PC-3 (cell line): Measurements from ENCODE around the gene SPAG6. TPM values are rescaled to one million over a fixed set of nuclear protein-coding genes. Genes with fewer than 3 reads are reported as not detected.

Experiments
- ATAC-seq: fragments of 200-7000 bp; cut with Tn5 transposase; 2 replicates; pipeline ENCODE4 v1.9.1; 2020; ENCODE audit warnings: mild to moderate bottlenecking, moderate library complexity
- BruUV-seq: library from RNA; stranded (reverse); fragments of 400-500 nt; replicated peaks from 2 replicates; lab custom pipeline; 2021; lab: Mats Ljungman, UMichigan
- CTCF ChIA-PET: fragments of 300-600 bp; sonication (Branson Sonifier 250); formaldehyde crosslinking; loops from one replicate; lab custom pipeline; 2022; ENCODE audit warnings: antibody characterized with exemption; lab: Charles Lee
- POLR2A ChIA-PET: fragments of 300-600 bp; sonication (Branson Sonifier 250); formaldehyde crosslinking; loops from one replicate; lab custom pipeline; 2022; ENCODE audit warnings: antibody characterized with exemption; ENCODE audit not compliant: unreplicated experiment; lab: Charles Lee
- DNase-seq: peaks from one replicate; pipeline ENCODE4 v3.0.0-alpha.2; 2015
- H2AFZ ChIP-seq: fragments of 300-600 bp; sonication (generic); 2 replicates; pipeline ENCODE4 v1.6.0; 2016; ENCODE audit warnings: antibody characterized with exemption, low read length
- H3F3A ChIP-seq: fragments of 300-600 bp; sonication (generic); one replicate; pipeline ENCODE4 v1.6.0; 2017; ENCODE audit warnings: antibody characterized with exemption, low read length, control low read depth, mild to moderate bottlenecking; ENCODE audit not compliant: unreplicated experiment
- H3K27ac ChIP-seq: fragments of 300-600 bp; sonication (generic); 2 replicates; pipeline ENCODE4 v1.5.1; 2016; ENCODE audit warnings: mild to moderate bottlenecking, low read length
- H3K27me3 ChIP-seq: fragments of 300-600 bp; sonication (generic); 2 replicates; pipeline ENCODE4 v1.6.1; 2016; ENCODE audit warnings: low read length, mixed read lengths
- H3K36me3 ChIP-seq: fragments of 300-600 bp; sonication (generic); 2 replicates; pipeline ENCODE4 v1.6.1; 2016; ENCODE audit warnings: low read depth, mixed run types, low read length, mixed read lengths
- H3K4me1 ChIP-seq: fragments of 300-600 bp; sonication (generic); 2 replicates; pipeline ENCODE4 v1.5.1; 2016; ENCODE audit warnings: low read length; ENCODE audit not compliant: insufficient read depth
- H3K4me2 ChIP-seq: fragments of 300-600 bp; sonication (generic); 2 replicates; pipeline ENCODE4 v1.6.0; 2016; ENCODE audit warnings: low read length
- H3K4me3 ChIP-seq: fragments of 300-600 bp; sonication (generic); 2 replicates; pipeline ENCODE4 v1.5.1; 2016; ENCODE audit warnings: mild to moderate bottlenecking, low read length, mixed read lengths
- H3K79me2 ChIP-seq: fragments of 300-600 bp; sonication (generic); 2 replicates; pipeline ENCODE4 v1.6.1; 2017; ENCODE audit warnings: low read length, mixed read lengths
- H3K9ac ChIP-seq: fragments of 300-600 bp; sonication (generic); 2 replicates; pipeline ENCODE4 v1.6.0; 2016; ENCODE audit warnings: mild to moderate bottlenecking, low read length
- H3K9me2 ChIP-seq: fragments of 300-600 bp; sonication (generic); replicated peaks from 2 replicates; pipeline ENCODE4 v1.6.1; 2016; ENCODE audit warnings: mixed run types, low read length, mixed read lengths
- H3K9me3 ChIP-seq: fragments of 300-600 bp; sonication (generic); 2 replicates; pipeline ENCODE4 v1.6.1; 2016; ENCODE audit warnings: low read length, mixed read lengths
- H4K20me1 ChIP-seq: fragments of 300-600 bp; sonication (generic); 2 replicates; pipeline ENCODE4 v1.6.1; 2016; ENCODE audit warnings: low read length, mixed read lengths
- CTCF ChIP-seq: fragments of 300-600 bp; sonication (generic); conservative IDR thresholded peaks from 2 replicates; pipeline ENCODE4 v1.5.1; 2017; ENCODE audit warnings: antibody characterized with exemption, low read depth, mild to moderate bottlenecking, low read length
- EZH2 ChIP-seq: fragments of 300-600 bp; sonication (generic); IDR thresholded peaks from one replicate; pipeline ENCODE4 v1.6.1; 2017; ENCODE audit warnings: antibody characterized with exemption, mild to moderate bottlenecking, low read length; ENCODE audit not compliant: unreplicated experiment
- EZH2phosphoT487 ChIP-seq: fragments of 300-600 bp; sonication (generic); IDR thresholded peaks from 2 replicates; pipeline ENCODE4 v1.6.1; 2018; ENCODE audit warnings: mild to moderate bottlenecking, antibody characterized with exemption, low read length, borderline replicate concordance
- intact Hi-C: fragments of 100-400 bp; cut with micrococcal nuclease; formaldehyde crosslinking; loops from 2 replicates; pipeline ENCODE4 v1.9.0; 2023
- total RNA-seq: library from RNA; depleted of rRNA; stranded (reverse); fragments of >200 nt; gene quantifications from 2 replicates; pipeline ENCODE4 v1.2.3, GENCODE V29; 2014

SPAG6 gene
- total RNA-seq, 1 experiment from 2014 or later: 0.04 TPM

DNA sequence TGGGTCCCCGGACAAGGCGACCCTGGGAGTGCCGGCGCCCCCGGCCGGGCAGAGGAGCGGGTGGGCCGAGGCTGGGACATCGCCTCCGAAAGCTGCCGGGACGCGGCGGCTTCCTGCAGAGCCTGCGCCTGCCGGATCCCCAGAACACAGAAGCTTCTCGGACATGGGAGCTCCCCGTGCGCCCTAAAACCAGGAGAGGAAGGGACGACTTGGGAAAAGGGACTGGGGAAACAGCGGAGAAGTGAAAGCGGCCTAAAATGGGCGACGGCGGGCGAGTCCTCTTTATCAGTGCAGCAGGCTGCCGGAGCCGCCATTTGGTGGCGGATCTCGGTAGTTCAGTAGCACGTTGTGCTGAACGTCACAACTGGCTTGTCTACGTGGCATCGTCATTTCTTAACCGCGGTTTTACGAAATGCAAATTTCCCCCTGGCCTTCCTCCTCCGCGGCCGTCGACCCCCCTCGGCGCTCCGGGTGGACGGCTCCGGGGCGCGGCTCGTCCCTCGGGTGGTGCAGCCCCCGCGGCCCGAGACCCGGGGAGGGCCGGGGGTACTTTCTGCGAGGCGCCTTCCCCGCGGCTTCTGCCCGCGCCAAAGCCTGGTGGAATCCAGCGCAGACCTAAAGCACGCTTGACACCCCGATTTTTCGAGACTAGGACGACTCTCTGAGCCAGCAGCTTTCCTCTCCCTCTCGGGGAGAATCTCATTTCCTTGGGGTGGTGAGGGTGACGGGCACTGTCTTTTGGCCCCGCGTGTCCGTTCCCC lies 9.9 kb upstream of the SPAG6 start:
- peak overlapping the region; percentile 64 for H3K4me3 ChIP-seq
- peaks cover 8% of the 10 kb centered on the region; the same call in 1 of the 2 replicates for H3K36me3 ChIP-seq
- no peaks in the 10 kb centered on the region for H3K27me3 ChIP-seq
- ChIA-PET POLR2A (no interaction called here), CTCF (no interaction called here)
- peaks cover 2% of the 10 kb centered on the region for H3F3A ChIP-seq
- peak overlapping the region; percentile 72 for H3K9ac ChIP-seq
- DNase-seq: peak; percentile 26
- H2AFZ ChIP-seq: peak overlapping the region; percentile 96
- no peaks in the 10 kb centered on the region for H4K20me1 ChIP-seq
- ATAC-seq: peak; percentile 48
- 0 out of 2 replicates have a peak, but pooled peaks cover under 1% of the 10 kb centered on the region for H3K79me2 ChIP-seq
- no TSS peak for BruUV-seq
- H3K9me3 ChIP-seq: no peaks in the 10 kb centered on the region
- no peak overlapping the region for H3K27ac ChIP-seq
- intact Hi-C loops: no loop called here
- peak overlapping the region; percentile 71 for H3K4me2 ChIP-seq
- TF ChIP-seq EZH2phosphoT487: no peak
- TF ChIP-seq CTCF: no peak
- TF ChIP-seq EZH2: no peak
- peaks cover 19% of the 10 kb centered on the region for H3K4me1 ChIP-seq
- no peaks in the 10 kb centered on the region for H3K9me2 ChIP-seq

GRCh38 chr10:22338185-22338900 lies 7.0 kb upstream of the SPAG6 start:
- Histone ChIP-seq H3K9me2 (no peaks in the 10 kb centered on the region), H3K4me2 (peak overlapping the region; percentile 90), H3K9ac (peak overlapping the region; percentile 99), H4K20me1 (no peaks in the 10 kb centered on the region), H3K4me1 (peaks cover 30% of the 10 kb centered on the region), H3F3A (no peaks in the 10 kb centered on the region), H3K36me3 (no peaks in the 10 kb centered on the region), H3K27ac (peak overlapping the region; percentile 89), H3K9me3 (no peaks in the 10 kb centered on the region), H3K4me3 (peak overlapping the region; percentile 67), H2AFZ (peak overlapping the region; percentile 74), H3K27me3 (no peaks in the 10 kb centered on the region), H3K79me2 (peaks cover 7% of the 10 kb centered on the region; the same call in 1 of the 2 replicates)
- ATAC-seq (no peak), DNase-seq (peak; percentile 39)
- POLR2A ChIA-PET: interaction anchor here (0.7 kb wide), 1 partner anchor 456 kb away, joined by 5 read pairs; no protein-coding TSS in a partner anchor
- CTCF ChIA-PET: no interaction called here
- intact Hi-C loops: no loop called here
- no peak for TF ChIP-seq EZH2phosphoT487
- no TSS peak for BruUV-seq

GRCh38 chr10:22338931-22339330 lies 6.4 kb upstream of the SPAG6 start:
- H3K27ac ChIP-seq: peak overlapping the region; percentile 89

More at GRCh38 chr10:22338931-22339330, 6.4 kb upstream of the SPAG6 start:
- peak overlapping the region; percentile 90 for H3K4me2 ChIP-seq
- ATAC-seq: no peak
- intact Hi-C loops: no loop called here
- H2AFZ ChIP-seq: peak overlapping the region; percentile 74
- ChIA-PET POLR2A (interaction anchor here (0.6 to 0.7 kb wide), 3 partner anchors 81 to 284 kb away, joined by 5 to 10 read pairs (median 6); no protein-coding TSS in a partner anchor), CTCF (no interaction called here)
- no peaks in the 10 kb centered on the region for H4K20me1 ChIP-seq
- TF ChIP-seq CTCF: no peak
- TF ChIP-seq EZH2phosphoT487: no peak
- TF ChIP-seq EZH2: no peak
- peaks cover 7% of the 10 kb centered on the region; the same call in 1 of the 2 replicates for H3K79me2 ChIP-seq
- peak overlapping the region; percentile 99; the same call in 1 of the 2 replicates for H3K9ac ChIP-seq
- no peaks in the 10 kb centered on the region for H3K9me3 ChIP-seq
- no peak for DNase-seq
- no peaks in the 10 kb centered on the region for H3F3A ChIP-seq
- H3K27me3 ChIP-seq: no peaks in the 10 kb centered on the region
- no peaks in the 10 kb centered on the region for H3K36me3 ChIP-seq
- H3K9me2 ChIP-seq: no peaks in the 10 kb centered on the region
- peak overlapping the region; percentile 67 for H3K4me3 ChIP-seq
- H3K4me1 ChIP-seq: peaks cover 30% of the 10 kb centered on the region
- BruUV-seq: no TSS peak
